Measurements from ENCODE around the gene ARL15.

- TF ChIP-seq CTCF (IDR thresholded peaks at IDR 0.05), result no peak
- TF ChIP-seq POLR2AphosphoS5 (IDR thresholded peaks at IDR 0.05), result no peak
Observed at GRCh38 chr5:54090495-54091120, 219.8 kb downstream of the ARL15 start.

Data from breast epithelium (tissue), 3 donors.